ENCODE data around the gene FAM78B. TPM values are rescaled to one million over a fixed set of nuclear protein-coding genes. Genes with fewer than 3 reads are reported as not detected.

FAM78B gene
- total RNA-seq, 1 experiment from 2014 or later, result 1.1 TPM

GRCh38 chr1:166112425-166112824 lies 54.4 kb downstream of the FAM78B start:
- H3K36me3 Mint-ChIP-seq (ENCODE audit: insufficient read depth, unreplicated experiment), result no peaks in the 10 kb centered on the region
- intact Hi-C loops (cut with micrococcal nuclease), result no loop called here
- ChIA-PET POLR2A (no interaction called here), CTCF (interaction anchor here (0.7 kb wide), 1 partner anchor 97 kb away, joined by 3 read pairs; no protein-coding TSS in a partner anchor)
- no peaks in the 10 kb centered on the region for H3K27me3 Mint-ChIP-seq (ENCODE audit: insufficient read depth, unreplicated experiment)
- H3K9me3 Mint-ChIP-seq (ENCODE audit: unreplicated experiment), result no peaks in the 10 kb centered on the region
- no peak overlapping the region for H3K4me3 Mint-ChIP-seq (ENCODE audit: unreplicated experiment)
- no TSS peak for BruUV-seq (replicated peaks)
- no peak overlapping the region for H3K27ac Mint-ChIP-seq (ENCODE audit: low read depth, unreplicated experiment)
- no peaks in the 10 kb centered on the region for H3K4me1 Mint-ChIP-seq (ENCODE audit: insufficient read depth, unreplicated experiment)
- no peak for TF ChIP-seq CTCF (IDR thresholded peaks at IDR 0.05; ENCODE audit: unreplicated experiment)
- no peak for DNase-seq (ENCODE audit: unreplicated experiment)

- DNase-seq (ENCODE audit: unreplicated experiment), result no peak
- BruUV-seq (replicated peaks), result no TSS peak
- no peak overlapping the region for H3K27ac Mint-ChIP-seq (ENCODE audit: low read depth, unreplicated experiment)
- H3K4me1 Mint-ChIP-seq (ENCODE audit: insufficient read depth, unreplicated experiment), result no peaks in the 10 kb centered on the region
- no peaks in the 10 kb centered on the region for H3K27me3 Mint-ChIP-seq (ENCODE audit: insufficient read depth, unreplicated experiment)
- H3K36me3 Mint-ChIP-seq (ENCODE audit: insufficient read depth, unreplicated experiment), result no peaks in the 10 kb centered on the region
- no peak overlapping the region for H3K4me3 Mint-ChIP-seq (ENCODE audit: unreplicated experiment)
- H3K9me3 Mint-ChIP-seq (ENCODE audit: unreplicated experiment), result peaks cover 4% of the 10 kb centered on the region
- intact Hi-C loops (cut with micrococcal nuclease), result no loop called here
- ChIA-PET POLR2A (no interaction called here), CTCF (interaction anchor here (0.6 kb wide), 1 partner anchor 13 kb away, joined by 3 read pairs; no protein-coding TSS in a partner anchor)
- TF ChIP-seq CTCF (IDR thresholded peaks at IDR 0.05; ENCODE audit: unreplicated experiment), result no peak
Measured at GRCh38 chr1:166111430-166111829, 55.4 kb downstream of the FAM78B start.

- intact Hi-C loops (cut with micrococcal nuclease), result no loop called here
- ChIA-PET CTCF (interaction anchor here (0.8 kb wide), 1 partner anchor 8 kb away, joined by 3 read pairs; no protein-coding TSS in a partner anchor), POLR2A (no interaction called here)
- BruUV-seq (replicated peaks), result no TSS peak
- Mint-ChIP-seq H3K4me3 (ENCODE audit: unreplicated experiment) (no peak overlapping the region), H3K4me1 (ENCODE audit: insufficient read depth, unreplicated experiment) (no peaks in the 10 kb centered on the region), H3K36me3 (ENCODE audit: insufficient read depth, unreplicated experiment) (no peaks in the 10 kb centered on the region), H3K27me3 (ENCODE audit: insufficient read depth, unreplicated experiment) (no peaks in the 10 kb centered on the region), H3K27ac (ENCODE audit: low read depth, unreplicated experiment) (no peak overlapping the region), H3K9me3 (ENCODE audit: unreplicated experiment) (peaks cover 5% of the 10 kb centered on the region)
- no peak for DNase-seq (ENCODE audit: unreplicated experiment)
- TF ChIP-seq CTCF (IDR thresholded peaks at IDR 0.05; ENCODE audit: unreplicated experiment), result no peak
Measured at GRCh38 chr1:166090244-166090643, 76.6 kb downstream of the FAM78B start.

GRCh38 chr1:166089804-166090203 lies 77.0 kb downstream of the FAM78B start:
- Mint-ChIP-seq H3K4me1 (ENCODE audit: insufficient read depth, unreplicated experiment) (no peaks in the 10 kb centered on the region), H3K36me3 (ENCODE audit: insufficient read depth, unreplicated experiment) (no peaks in the 10 kb centered on the region), H3K9me3 (ENCODE audit: unreplicated experiment) (peaks cover 5% of the 10 kb centered on the region), H3K27me3 (ENCODE audit: insufficient read depth, unreplicated experiment) (no peaks in the 10 kb centered on the region), H3K4me3 (ENCODE audit: unreplicated experiment) (no peak overlapping the region), H3K27ac (ENCODE audit: low read depth, unreplicated experiment) (no peak overlapping the region)
- intact Hi-C loops (cut with micrococcal nuclease), result no loop called here
- DNase-seq (ENCODE audit: unreplicated experiment), result no peak
- CTCF ChIA-PET, result interaction anchor here (0.6 to 0.8 kb wide), 2 partner anchors 9 to 423 kb away, joined by 3 read pairs; no protein-coding TSS in a partner anchor
- no TSS peak for BruUV-seq (replicated peaks)
- no peak for TF ChIP-seq CTCF (IDR thresholded peaks at IDR 0.05; ENCODE audit: unreplicated experiment)
- POLR2A ChIA-PET, result no interaction called here
